ENCODE measurements around the gene BPHL.
A peak's percentile ranks its signal among the peaks of the same experiment; 100 is the strongest.
"Not testable (repeated sequence)": the region's sequence is repeated elsewhere in the genome, so short reads cannot be mapped to it uniquely, and the experiment has no call there.

BPHL gene

GRCh38 chr6:3118353-3119039 lies at the start of gene BPHL:
TSS of gene BPHL (plus strand) at chr6:3118711. CDS start at chr6:3118741, 30 bp downstream.
- H3K9me3 ChIP-seq (ENCODE audit: control insufficient read depth in 2 of 2, low read length in 2 of 2), result no peaks in the 10 kb centered on the region

GRCh38 chr6:3071568-3071967 lies 46.9 kb upstream of the BPHL start:
- H3K27ac ChIP-seq (ENCODE audit: low read depth in 2 of 2, low read length in 2 of 2), result no peak overlapping the region
- no peaks in the 10 kb centered on the region for H3K9me3 ChIP-seq (ENCODE audit: control insufficient read depth in 2 of 2, low read length in 2 of 2)
- peaks cover 0 to 4% of the 10 kb centered on the region in 2 donors for H3K36me3 ChIP-seq (ENCODE audit: control insufficient read depth in 2 of 2, insufficient read depth in 2 of 2, low read length in 2 of 2)
- no peak overlapping the region for H3K9ac ChIP-seq (ENCODE audit: low read depth in 1 of 2, low read length in 2 of 2)
- peaks cover 15 to 16% of the 10 kb centered on the region in 2 donors for H3K4me1 ChIP-seq (ENCODE audit: control insufficient read depth in 2 of 2, insufficient read depth in 2 of 2, low read length in 2 of 2)
- H3K27me3 ChIP-seq (ENCODE audit: control insufficient read depth in 2 of 2, insufficient read depth in 2 of 2, low read length in 2 of 2), result no peaks in the 10 kb centered on the region
- H3K4me3 ChIP-seq (ENCODE audit: low read length in 2 of 2), result no peak overlapping the region

More at GRCh38 chr6:3118353-3119039, at the start of gene BPHL:
- Histone ChIP-seq H3K27ac (ENCODE audit: low read depth in 2 of 2, low read length in 2 of 2) (peak within 1 kb of the TSS; percentile 94 to 98), H3K4me1 (ENCODE audit: control insufficient read depth in 2 of 2, insufficient read depth in 2 of 2, low read length in 2 of 2) (peaks cover 7 to 12% of the 10 kb centered on the region in 2 donors), H3K27me3 (ENCODE audit: control insufficient read depth in 2 of 2, insufficient read depth in 2 of 2, low read length in 2 of 2) (no peaks in the 10 kb centered on the region), H3K9ac (ENCODE audit: low read depth in 1 of 2, low read length in 2 of 2) (peak within 1 kb of the TSS; percentile 81 to 86), H3K36me3 (ENCODE audit: control insufficient read depth in 2 of 2, insufficient read depth in 2 of 2, low read length in 2 of 2) (peaks cover 17 to 18% of the 10 kb centered on the region in 2 donors), H3K4me3 (ENCODE audit: low read length in 2 of 2) (peak within 1 kb of the TSS; percentile 79 to 85)

- no peaks in the 10 kb centered on the region for H3K9me3 ChIP-seq (ENCODE audit: control insufficient read depth in 2 of 2, low read length in 2 of 2)
- no peaks in the 10 kb centered on the region for H3K27me3 ChIP-seq (ENCODE audit: control insufficient read depth in 2 of 2, insufficient read depth in 2 of 2, low read length in 2 of 2)
- peaks cover 12 to 16% of the 10 kb centered on the region in 2 donors for H3K4me1 ChIP-seq (ENCODE audit: control insufficient read depth in 2 of 2, insufficient read depth in 2 of 2, low read length in 2 of 2)
- peaks cover 9 to 16% of the 10 kb centered on the region in 2 donors for H3K36me3 ChIP-seq (ENCODE audit: control insufficient read depth in 2 of 2, insufficient read depth in 2 of 2, low read length in 2 of 2)
- no peak overlapping the region for H3K4me3 ChIP-seq (ENCODE audit: low read length in 2 of 2)
- no peak overlapping the region for H3K9ac ChIP-seq (ENCODE audit: low read depth in 1 of 2, low read length in 2 of 2)
- no peak overlapping the region for H3K27ac ChIP-seq (ENCODE audit: low read depth in 2 of 2, low read length in 2 of 2)
These were observed 45.7 kb upstream of the BPHL start for GRCh38 chr6:3072798-3073197.

GRCh38 chr6:3073382-3073781 lies 45.1 kb upstream of the BPHL start:
- Histone ChIP-seq H3K4me3 (ENCODE audit: low read length in 2 of 2) (no peak overlapping the region), H3K9me3 (ENCODE audit: control insufficient read depth in 2 of 2, low read length in 2 of 2) (no peaks in the 10 kb centered on the region), H3K36me3 (ENCODE audit: control insufficient read depth in 2 of 2, insufficient read depth in 2 of 2, low read length in 2 of 2) (peaks cover 14 to 22% of the 10 kb centered on the region in 2 donors), H3K27me3 (ENCODE audit: control insufficient read depth in 2 of 2, insufficient read depth in 2 of 2, low read length in 2 of 2) (no peaks in the 10 kb centered on the region), H3K27ac (ENCODE audit: low read depth in 2 of 2, low read length in 2 of 2) (no peak overlapping the region), H3K4me1 (ENCODE audit: control insufficient read depth in 2 of 2, insufficient read depth in 2 of 2, low read length in 2 of 2) (peaks cover 12 to 16% of the 10 kb centered on the region in 2 donors), H3K9ac (ENCODE audit: low read depth in 1 of 2, low read length in 2 of 2) (no peak overlapping the region)

GRCh38 chr6:3075772-3076113 lies 42.8 kb upstream of the BPHL start:
- peaks cover 27 to 44% of the 10 kb centered on the region in 2 donors for H3K36me3 ChIP-seq (ENCODE audit: control insufficient read depth in 2 of 2, insufficient read depth in 2 of 2, low read length in 2 of 2)
- peaks cover 2 to 4% of the 10 kb centered on the region in 2 donors for H3K4me1 ChIP-seq (ENCODE audit: control insufficient read depth in 2 of 2, insufficient read depth in 2 of 2, low read length in 2 of 2)
- H3K27ac ChIP-seq (ENCODE audit: low read depth in 2 of 2, low read length in 2 of 2), result no peak overlapping the region
- H3K9ac ChIP-seq (ENCODE audit: low read depth in 1 of 2, low read length in 2 of 2), result peak overlapping the region in 1 of 2 donors; percentile 10
- no peak overlapping the region for H3K4me3 ChIP-seq (ENCODE audit: low read length in 2 of 2)
- no peaks in the 10 kb centered on the region for H3K27me3 ChIP-seq (ENCODE audit: control insufficient read depth in 2 of 2, insufficient read depth in 2 of 2, low read length in 2 of 2)
- no peaks in the 10 kb centered on the region for H3K9me3 ChIP-seq (ENCODE audit: control insufficient read depth in 2 of 2, low read length in 2 of 2)

GRCh38 chr6:3076320-3076719 lies 42.2 kb upstream of the BPHL start:
- Histone ChIP-seq H3K4me3 (ENCODE audit: low read length in 2 of 2) (no peak overlapping the region), H3K4me1 (ENCODE audit: control insufficient read depth in 2 of 2, insufficient read depth in 2 of 2, low read length in 2 of 2) (peaks cover 2 to 4% of the 10 kb centered on the region in 2 donors), H3K36me3 (ENCODE audit: control insufficient read depth in 2 of 2, insufficient read depth in 2 of 2, low read length in 2 of 2) (peaks cover 33 to 46% of the 10 kb centered on the region in 2 donors), H3K9me3 (ENCODE audit: control insufficient read depth in 2 of 2, low read length in 2 of 2) (no peaks in the 10 kb centered on the region), H3K9ac (ENCODE audit: low read depth in 1 of 2, low read length in 2 of 2) (no peak overlapping the region), H3K27me3 (ENCODE audit: control insufficient read depth in 2 of 2, insufficient read depth in 2 of 2, low read length in 2 of 2) (no peaks in the 10 kb centered on the region), H3K27ac (ENCODE audit: low read depth in 2 of 2, low read length in 2 of 2) (no peak overlapping the region)

- Histone ChIP-seq H3K9ac (ENCODE audit: low read depth in 1 of 2, low read length in 2 of 2) (no peak overlapping the region), H3K27ac (ENCODE audit: low read depth in 2 of 2, low read length in 2 of 2) (no peak overlapping the region), H3K27me3 (ENCODE audit: control insufficient read depth in 2 of 2, insufficient read depth in 2 of 2, low read length in 2 of 2) (no peaks in the 10 kb centered on the region), H3K4me3 (ENCODE audit: low read length in 2 of 2) (no peak overlapping the region), H3K9me3 (ENCODE audit: control insufficient read depth in 2 of 2, low read length in 2 of 2) (no peaks in the 10 kb centered on the region), H3K36me3 (ENCODE audit: control insufficient read depth in 2 of 2, insufficient read depth in 2 of 2, low read length in 2 of 2) (peaks cover 39 to 53% of the 10 kb centered on the region in 2 donors), H3K4me1 (ENCODE audit: control insufficient read depth in 2 of 2, insufficient read depth in 2 of 2, low read length in 2 of 2) (peaks cover 2 to 4% of the 10 kb centered on the region in 2 donors)
These were observed 41.1 kb upstream of the BPHL start for GRCh38 chr6:3077430-3077829.

GRCh38 chr6:3078952-3079351 lies 39.6 kb upstream of the BPHL start:
- peaks cover 54 to 69% of the 10 kb centered on the region in 2 donors for H3K36me3 ChIP-seq (ENCODE audit: control insufficient read depth in 2 of 2, insufficient read depth in 2 of 2, low read length in 2 of 2)

GRCh38 chr6:3079682-3080081 lies 38.8 kb upstream of the BPHL start:
- H3K36me3 ChIP-seq (ENCODE audit: control insufficient read depth in 2 of 2, insufficient read depth in 2 of 2, low read length in 2 of 2), result peaks cover 58 to 73% of the 10 kb centered on the region in 2 donors
- no peak overlapping the region for H3K4me3 ChIP-seq (ENCODE audit: low read length in 2 of 2)
- no peak overlapping the region for H3K9ac ChIP-seq (ENCODE audit: low read depth in 1 of 2, low read length in 2 of 2)
- no peaks in the 10 kb centered on the region for H3K27me3 ChIP-seq (ENCODE audit: control insufficient read depth in 2 of 2, insufficient read depth in 2 of 2, low read length in 2 of 2)
- H3K4me1 ChIP-seq (ENCODE audit: control insufficient read depth in 2 of 2, insufficient read depth in 2 of 2, low read length in 2 of 2), result peaks cover 2 to 4% of the 10 kb centered on the region in 2 donors
- H3K27ac ChIP-seq (ENCODE audit: low read depth in 2 of 2, low read length in 2 of 2), result no peak overlapping the region
- no peaks in the 10 kb centered on the region for H3K9me3 ChIP-seq (ENCODE audit: control insufficient read depth in 2 of 2, low read length in 2 of 2)

More at GRCh38 chr6:3078952-3079351, 39.6 kb upstream of the BPHL start:
- not testable (repeated sequence) for H3K9ac ChIP-seq (ENCODE audit: low read depth in 1 of 2, low read length in 2 of 2); H3K4me3 ChIP-seq (ENCODE audit: low read length in 2 of 2); H3K27ac ChIP-seq (ENCODE audit: low read depth in 2 of 2, low read length in 2 of 2); H3K9me3 ChIP-seq (ENCODE audit: control insufficient read depth in 2 of 2, low read length in 2 of 2); H3K4me1 ChIP-seq (ENCODE audit: control insufficient read depth in 2 of 2, insufficient read depth in 2 of 2, low read length in 2 of 2); H3K27me3 ChIP-seq (ENCODE audit: control insufficient read depth in 2 of 2, insufficient read depth in 2 of 2, low read length in 2 of 2)

- no peaks in the 10 kb centered on the region for H3K9me3 ChIP-seq (ENCODE audit: control insufficient read depth in 2 of 2, low read length in 2 of 2)
- peaks cover 76 to 92% of the 10 kb centered on the region in 2 donors for H3K36me3 ChIP-seq (ENCODE audit: control insufficient read depth in 2 of 2, insufficient read depth in 2 of 2, low read length in 2 of 2)
- H3K9ac ChIP-seq (ENCODE audit: low read depth in 1 of 2, low read length in 2 of 2), result no peak overlapping the region
- no peaks in the 10 kb centered on the region for H3K27me3 ChIP-seq (ENCODE audit: control insufficient read depth in 2 of 2, insufficient read depth in 2 of 2, low read length in 2 of 2)
- no peak overlapping the region for H3K27ac ChIP-seq (ENCODE audit: low read depth in 2 of 2, low read length in 2 of 2)
- H3K4me1 ChIP-seq (ENCODE audit: control insufficient read depth in 2 of 2, insufficient read depth in 2 of 2, low read length in 2 of 2), result no peaks in the 10 kb centered on the region
- no peak overlapping the region for H3K4me3 ChIP-seq (ENCODE audit: low read length in 2 of 2)
These were observed 36.6 kb upstream of the BPHL start for GRCh38 chr6:3081960-3082359.

Measured in mucosa of rectum (tissue), 2 donors.